GM21390 (cell line): ENCODE results near the gene TBXAS1.
"Not testable (repeated sequence)": the region's sequence is repeated elsewhere in the genome, so short reads cannot be mapped to it uniquely, and the experiment has no call there.

Source experiments
- ATAC-seq: cut with Tn5 transposase; IDR thresholded peaks from one replicate; pipeline ENCODE4 v1.9.1; 2021; ENCODE audit not compliant: unreplicated experiment

The TBXAS1 gene

GRCh38 chr7:139886899-139887298 lies 57.8 kb downstream of the TBXAS1 start:
- ATAC-seq: no peak

GRCh38 chr7:139887992-139888481 lies 59.0 kb downstream of the TBXAS1 start:
- ATAC-seq: no peak

GRCh38 chr7:139889186-139889871 lies 60.3 kb downstream of the TBXAS1 start:
- ATAC-seq: no peak

GRCh38 chr7:139893461-139893860 lies 64.4 kb downstream of the TBXAS1 start:
- ATAC-seq: no peak

- no peak for ATAC-seq
These were observed 64.9 kb downstream of the TBXAS1 start for GRCh38 chr7:139893999-139894398.

- ATAC-seq: no peak
These were observed 66.2 kb downstream of the TBXAS1 start for GRCh38 chr7:139895141-139895829.

GRCh38 chr7:139896288-139896687 lies 67.2 kb downstream of the TBXAS1 start:
- no peak for ATAC-seq

GRCh38 chr7:139896831-139897230 lies 67.8 kb downstream of the TBXAS1 start:
- no peak for ATAC-seq

- no peak for ATAC-seq
These were observed 68.5 kb downstream of the TBXAS1 start for GRCh38 chr7:139897422-139898090.

- no peak for ATAC-seq
These were observed 69.4 kb downstream of the TBXAS1 start for GRCh38 chr7:139898483-139898882.

GRCh38 chr7:139899328-139899955 lies 70.4 kb downstream of the TBXAS1 start:
- no peak for ATAC-seq

GRCh38 chr7:139900326-139900725 lies 71.3 kb downstream of the TBXAS1 start:
- no peak for ATAC-seq

- no peak for ATAC-seq
These were observed 72.2 kb downstream of the TBXAS1 start for GRCh38 chr7:139901056-139901795.

- ATAC-seq: no peak
These were observed 72.8 kb downstream of the TBXAS1 start for GRCh38 chr7:139901901-139902300.

- ATAC-seq: no peak
These were observed 73.5 kb downstream of the TBXAS1 start for GRCh38 chr7:139902436-139903102.

- ATAC-seq: not testable (repeated sequence)
These were observed 74.0 kb downstream of the TBXAS1 start for GRCh38 chr7:139903103-139903477.

- ATAC-seq: no peak
These were observed 77.8 kb downstream of the TBXAS1 start for GRCh38 chr7:139906879-139907278.

GRCh38 chr7:139908792-139909191 lies 79.7 kb downstream of the TBXAS1 start:
- no peak for ATAC-seq

GRCh38 chr7:139909379-139910050 lies 80.5 kb downstream of the TBXAS1 start:
- no peak for ATAC-seq
